NCI-H82 (cell line): ENCODE results near the gene VRK2.
"Not testable (repeated sequence)": the region's sequence is repeated elsewhere in the genome, so short reads cannot be mapped to it uniquely, and the experiment has no call there.

ENCODE experiments used
- DNase-seq: peaks from one replicate; lab custom pipeline; 2025; lab: John Stamatoyannopoulos, UW

The VRK2 gene

DNA sequence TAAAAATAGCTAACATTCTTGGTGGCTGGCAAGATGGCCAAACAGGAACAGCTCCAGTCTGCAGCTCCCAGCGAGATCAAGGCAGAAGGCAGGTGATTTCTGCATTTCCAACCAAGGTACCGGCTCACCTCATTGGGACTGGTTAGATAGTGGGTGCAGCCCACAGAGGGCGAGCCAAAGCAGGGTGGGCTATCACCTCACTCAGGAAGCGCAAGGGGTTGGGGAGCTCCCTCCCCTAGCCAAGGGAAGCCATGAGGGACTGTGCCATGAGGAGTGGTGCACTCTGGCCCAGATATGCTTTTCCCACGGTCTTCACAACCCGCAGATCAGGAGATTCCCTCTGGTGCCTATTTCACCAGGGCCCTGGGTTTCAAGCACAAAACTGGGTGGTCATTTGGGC lies 121.5 kb downstream of the VRK2 start:
- not testable (repeated sequence) for DNase-seq

- not testable (repeated sequence) for DNase-seq
Measured at GRCh38 chr2:58169845-58170244, 123.2 kb downstream of the VRK2 start.

- DNase-seq, result not testable (repeated sequence)
Measured at GRCh38 chr2:58170334-58170933, 123.8 kb downstream of the VRK2 start.

- DNase-seq, result not testable (repeated sequence)
Measured at GRCh38 chr2:58171831-58172230, 125.2 kb downstream of the VRK2 start.

- DNase-seq, result not testable (repeated sequence)
Measured at GRCh38 chr2:58177187-58177586, 130.6 kb downstream of the VRK2 start.

DNA sequence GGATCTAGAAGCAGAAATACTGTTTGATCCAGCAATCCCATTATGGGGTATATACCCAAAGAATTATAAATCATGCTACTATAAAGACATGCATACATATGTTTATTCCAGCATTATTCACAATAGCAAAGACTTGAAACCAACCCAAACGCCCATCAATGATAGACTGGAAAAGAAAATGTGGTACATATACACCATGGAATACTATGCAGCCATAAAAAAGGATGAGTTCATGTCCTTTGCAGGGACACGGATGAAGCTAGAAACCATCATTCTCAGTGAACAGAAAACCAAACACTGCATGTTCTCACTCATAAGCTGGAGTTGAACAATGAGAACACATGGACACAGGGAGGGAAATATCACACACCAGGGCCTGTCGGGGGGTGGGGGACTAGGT lies 133.6 kb downstream of the VRK2 start:
- DNase-seq, result not testable (repeated sequence)

GRCh38 chr2:58180635-58181034 lies 134.0 kb downstream of the VRK2 start:
- no peak for DNase-seq

GRCh38 chr2:58182527-58182926 lies 135.9 kb downstream of the VRK2 start:
- DNase-seq, result no peak

- DNase-seq, result no peak
Measured at GRCh38 chr2:58186501-58186900, 139.9 kb downstream of the VRK2 start.

GRCh38 chr2:58187022-58187421 lies 140.4 kb downstream of the VRK2 start:
- DNase-seq, result not testable (repeated sequence)

- no peak for DNase-seq
Measured at GRCh38 chr2:58194458-58194857, 147.9 kb downstream of the VRK2 start.

DNA sequence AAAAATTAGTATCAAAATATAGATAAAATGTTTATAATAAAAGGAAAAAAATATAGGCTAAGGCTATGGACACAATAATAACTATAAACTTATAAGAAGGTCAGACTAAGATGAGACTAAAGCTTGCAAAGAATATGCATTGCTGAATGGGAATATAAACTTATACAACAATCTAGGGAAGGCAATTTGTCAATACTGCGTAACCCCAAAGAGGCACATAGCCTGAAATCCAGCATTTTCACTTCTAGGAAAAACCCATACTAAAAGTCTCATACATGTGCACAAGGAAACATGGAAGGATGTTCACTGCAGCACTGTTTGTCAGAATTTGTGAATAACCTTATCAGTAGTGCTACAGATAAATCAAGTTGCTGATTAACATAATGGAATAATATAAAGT lies 149.1 kb downstream of the VRK2 start:
- DNase-seq, result no peak

DNA sequence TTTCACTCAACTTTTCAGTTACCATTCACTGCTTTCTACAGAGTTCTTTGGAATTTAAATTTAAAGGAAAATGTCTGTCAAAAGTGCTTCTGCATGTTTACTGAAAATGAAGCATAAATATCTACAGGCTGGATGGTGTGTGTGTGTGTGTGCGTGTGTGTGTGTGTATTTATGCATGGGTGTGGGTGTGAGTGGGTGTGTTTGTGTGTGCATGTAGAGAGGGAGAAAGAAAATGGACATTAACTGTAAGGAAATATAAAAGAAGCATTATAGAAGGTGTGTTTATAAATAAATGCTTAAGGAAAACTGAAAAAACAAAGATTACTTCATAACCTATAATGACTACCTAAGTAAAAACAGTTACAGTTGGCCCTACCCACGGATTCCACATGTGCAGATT lies 151.3 kb downstream of the VRK2 start:
- no peak for DNase-seq

- no peak for DNase-seq
Measured at GRCh38 chr2:58202404-58202803, 155.8 kb downstream of the VRK2 start.

DNA sequence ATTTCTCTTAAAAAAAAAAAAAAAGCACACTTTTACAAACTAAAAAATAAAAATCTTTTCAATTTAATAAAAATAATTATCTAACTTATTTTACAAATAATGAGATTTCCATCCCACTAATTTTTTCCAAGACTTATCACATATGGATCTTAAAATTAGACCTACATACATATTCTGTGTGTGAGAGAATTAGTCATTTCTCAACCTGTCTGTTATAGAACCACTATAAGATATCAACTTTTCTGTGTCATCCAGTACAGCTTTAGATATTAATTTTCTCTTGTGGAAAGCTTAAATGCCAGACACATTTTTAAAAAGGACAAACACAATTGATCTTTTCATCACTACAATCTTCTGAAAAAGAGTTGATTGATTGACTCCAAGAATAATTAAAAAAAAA lies 156.4 kb downstream of the VRK2 start:
- no peak for DNase-seq

DNA sequence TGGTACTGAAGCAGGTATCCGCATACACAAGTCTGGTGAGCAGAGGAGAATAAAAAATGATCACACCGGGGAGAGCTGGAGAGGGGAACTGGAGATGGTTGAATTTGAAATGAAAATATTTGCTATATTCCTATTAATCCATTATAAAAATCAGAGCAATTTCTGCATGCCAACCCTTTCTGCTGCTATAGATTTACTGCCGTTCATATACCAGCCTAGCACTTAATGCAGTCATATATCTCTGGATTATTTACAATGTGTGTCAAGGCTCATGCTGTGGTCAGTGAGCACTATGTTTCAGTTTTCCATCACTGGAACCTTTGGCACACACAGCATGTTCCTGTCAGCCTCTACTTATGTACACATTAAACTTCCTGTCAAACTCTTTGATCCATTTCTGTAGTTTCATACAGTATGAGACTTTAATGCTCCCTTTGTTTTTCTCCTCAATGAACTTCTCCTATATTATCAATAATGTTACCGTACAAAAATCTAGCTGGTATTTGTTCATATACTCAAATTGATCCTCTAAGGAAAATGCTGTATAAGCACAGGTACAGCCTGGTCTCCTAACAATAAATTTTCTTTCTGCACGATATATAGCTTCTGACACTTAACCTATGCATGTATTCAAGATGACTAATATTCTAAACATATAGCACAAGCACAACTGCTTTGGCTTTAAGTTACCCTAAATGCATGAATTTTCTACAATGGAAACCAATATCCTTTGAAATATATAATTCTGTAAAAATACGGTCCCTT lies 157.8 kb downstream of the VRK2 start:
- DNase-seq, result no peak

DNA sequence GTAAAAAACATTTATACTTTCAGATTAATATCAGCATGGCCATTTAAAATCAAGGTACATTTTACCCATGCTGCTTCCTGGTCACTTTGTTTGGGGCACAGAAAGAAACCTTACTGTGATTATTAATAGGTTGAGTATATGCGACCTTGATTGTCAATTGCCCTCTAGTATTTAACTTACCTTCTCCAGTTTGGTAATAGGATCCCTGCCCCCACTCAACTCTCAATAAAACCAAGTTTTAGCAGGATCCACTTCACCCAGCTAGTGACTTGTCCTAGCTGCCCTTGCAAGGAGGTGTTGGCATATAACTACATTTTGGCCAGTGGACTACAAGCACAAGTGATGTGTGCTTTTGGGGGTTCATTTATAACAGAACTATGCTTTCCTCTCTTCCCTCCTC lies 160.2 kb downstream of the VRK2 start:
- DNase-seq, result no peak

DNA sequence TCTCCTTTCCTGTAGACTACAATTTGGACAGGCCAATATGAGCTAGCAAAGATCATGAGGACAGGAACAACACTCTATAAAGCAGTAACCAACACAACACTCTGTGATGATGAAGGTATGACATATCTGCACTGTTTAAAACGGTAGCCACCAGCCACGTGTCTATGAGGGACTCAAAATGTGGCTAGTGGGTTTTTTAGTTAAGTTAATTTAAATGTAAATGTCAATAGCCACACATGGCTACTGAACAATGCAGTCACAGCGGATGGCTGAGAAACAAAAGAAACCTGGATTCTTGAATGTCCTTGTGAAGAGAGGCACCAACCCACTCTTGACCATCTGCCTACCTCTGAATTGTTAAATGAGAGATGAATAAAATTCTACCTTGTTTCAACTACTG lies 160.6 kb downstream of the VRK2 start:
- no peak for DNase-seq
